HG02840 (cell line): ENCODE results near the gene ELFN2.

Experiments used
- ATAC-seq: cut with Tn5 transposase; IDR thresholded peaks from one replicate; pipeline ENCODE4 v1.9.1; 2021; ENCODE audit warnings: mild to moderate bottlenecking, moderate library complexity, moderate number of reproducible peaks; ENCODE audit not compliant: unreplicated experiment, low FRiP score

Gene ELFN2

DNA sequence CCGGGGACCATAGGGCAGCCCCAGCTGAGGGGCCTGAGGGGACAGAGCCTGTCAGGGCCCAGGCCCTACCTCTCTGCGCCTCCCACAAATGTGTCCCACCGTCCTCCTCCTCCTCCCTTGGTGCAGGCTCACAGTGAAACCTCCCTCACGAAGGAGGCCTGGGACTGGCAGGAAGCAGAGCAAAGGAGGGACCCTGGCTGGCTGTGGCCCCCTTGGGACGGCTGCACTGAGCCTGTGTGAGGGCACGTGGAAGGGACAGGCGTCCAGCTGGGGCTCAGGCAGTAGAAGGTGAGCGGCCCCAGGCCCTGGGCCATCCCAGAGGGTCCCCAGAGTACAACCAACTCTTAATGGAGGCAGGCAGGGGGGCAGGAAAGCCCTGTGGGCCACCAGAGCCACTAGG, 60.7 kb downstream of the ELFN2 start:
- no peak for ATAC-seq

- ATAC-seq: no peak
Observed at GRCh38 chr22:37365950-37366349, 61.3 kb downstream of the ELFN2 start.

GRCh38 chr22:37363261-37363992, 63.9 kb downstream of the ELFN2 start:
- no peak for ATAC-seq

DNA sequence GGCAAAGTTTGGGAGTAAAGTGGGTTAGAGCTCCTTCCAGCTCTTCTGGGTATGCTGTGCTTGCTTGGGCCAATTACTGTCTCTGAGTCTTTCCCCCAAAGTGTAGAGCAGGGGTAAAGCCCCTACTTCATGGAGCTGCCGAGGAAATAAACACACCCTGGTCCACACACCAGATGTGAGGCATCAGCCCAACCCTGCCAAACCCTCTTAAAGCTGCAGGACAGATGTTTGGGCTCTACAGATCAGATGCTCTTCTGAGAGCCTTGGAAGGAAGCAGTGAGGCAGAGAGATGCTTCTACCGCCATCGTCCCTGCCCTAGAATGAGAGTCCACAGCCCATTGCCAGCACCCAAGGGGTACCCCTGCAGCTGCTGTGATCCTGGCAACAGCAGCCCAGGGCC, 64.7 kb downstream of the ELFN2 start:
- no peak for ATAC-seq

- ATAC-seq: no peak
Observed at GRCh38 chr22:37358917-37359316, 68.4 kb downstream of the ELFN2 start.

DNA sequence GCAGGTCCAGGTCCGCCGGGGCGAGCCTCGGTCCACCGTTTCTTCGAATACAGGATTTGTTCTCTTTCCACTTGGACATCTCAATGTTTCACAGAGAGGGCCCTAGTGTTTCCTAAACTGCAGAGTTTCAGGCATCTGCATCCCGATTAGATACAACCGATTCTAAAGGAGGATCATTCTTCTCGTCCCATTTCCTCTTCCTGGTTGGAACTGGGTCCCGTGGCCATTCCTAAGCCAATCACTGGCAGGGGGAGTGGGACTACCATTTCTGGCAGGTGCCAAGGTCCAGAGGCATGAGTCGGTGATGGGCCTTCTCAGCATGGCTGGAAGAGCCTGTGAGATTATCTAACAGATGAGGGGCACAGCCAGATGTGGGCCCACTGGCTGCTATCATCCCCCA, 68.9 kb downstream of the ELFN2 start:
- ATAC-seq: no peak

DNA sequence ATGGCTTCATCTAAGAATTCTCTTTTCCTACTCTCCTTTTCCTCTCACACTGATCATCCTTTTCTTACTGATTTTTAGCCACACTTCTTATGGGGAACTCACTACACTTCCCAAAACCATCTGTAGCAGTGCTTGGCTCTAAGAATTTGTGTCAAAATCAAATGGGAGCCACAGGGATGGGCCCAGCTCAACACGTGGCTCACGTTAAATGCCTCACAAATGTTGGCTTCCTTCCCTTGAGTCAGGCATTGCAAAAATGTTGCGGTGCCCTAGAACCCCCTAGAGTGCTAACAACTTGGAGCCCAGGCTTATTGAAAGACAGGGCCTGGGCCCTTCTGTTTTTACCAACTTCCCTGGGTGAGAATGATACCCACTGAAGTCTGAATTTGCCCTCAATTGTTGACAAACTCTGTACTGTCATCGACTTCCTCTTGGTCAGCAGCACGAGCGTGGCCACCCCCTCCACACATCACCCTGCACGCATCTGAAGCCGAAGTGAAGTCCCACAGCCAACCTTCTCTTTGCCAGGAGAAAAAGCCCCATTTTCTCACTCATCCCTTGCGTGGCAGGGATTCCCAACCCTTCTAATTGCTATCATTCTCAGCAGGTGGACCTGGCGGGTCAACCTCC, 69.7 kb downstream of the ELFN2 start:
- no peak for ATAC-seq

- ATAC-seq: no peak
Observed at GRCh38 chr22:37356922-37357321, 70.4 kb downstream of the ELFN2 start.

GRCh38 chr22:37355174-37355573, 72.1 kb downstream of the ELFN2 start:
- no peak for ATAC-seq

GRCh38 chr22:37354670-37355069, 72.6 kb downstream of the ELFN2 start:
- no peak for ATAC-seq

GRCh38 chr22:37354261-37354660, 73.0 kb downstream of the ELFN2 start:
- ATAC-seq: no peak

- ATAC-seq: no peak
Observed at GRCh38 chr22:37353839-37354238, 73.4 kb downstream of the ELFN2 start.

DNA sequence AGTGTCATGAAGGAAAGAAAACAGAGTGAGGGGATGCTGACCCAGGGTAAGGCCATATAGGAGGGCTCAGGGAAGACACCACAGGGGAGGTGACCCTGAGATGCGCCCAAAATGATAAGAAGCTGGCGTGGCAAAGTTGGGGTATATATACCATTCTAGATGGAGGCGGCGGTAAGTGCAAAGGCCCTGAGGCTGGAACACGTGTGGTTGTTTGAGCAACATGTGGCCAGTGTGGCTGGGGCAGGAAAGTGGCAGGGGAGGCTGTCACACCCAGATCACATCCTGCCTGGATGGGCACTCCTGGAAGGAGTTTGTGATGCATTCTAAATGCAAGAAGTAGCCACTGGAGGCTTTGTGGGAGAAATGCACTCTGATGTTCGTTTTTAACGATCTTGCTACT, 74.8 kb downstream of the ELFN2 start:
- ATAC-seq: no peak

DNA sequence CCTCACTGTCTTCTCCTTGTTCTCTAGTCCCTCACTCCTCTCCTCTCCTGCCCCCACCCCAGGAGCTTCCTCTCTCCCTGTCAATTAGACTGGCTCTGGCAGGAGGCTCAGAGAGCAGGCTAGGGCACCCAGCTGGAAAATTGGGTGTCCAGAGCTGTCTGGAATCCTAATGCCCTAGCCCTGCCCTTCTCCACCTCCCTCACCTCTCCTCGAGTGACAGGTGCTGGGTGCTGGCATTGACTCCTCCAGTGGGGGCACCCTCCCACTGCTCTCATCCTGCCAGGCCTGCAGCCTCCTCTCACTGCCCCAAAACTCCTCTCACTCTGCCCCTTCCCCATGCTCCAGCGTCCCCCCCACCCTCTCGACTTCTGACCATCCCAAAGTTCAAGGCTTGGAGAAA, 76.0 kb downstream of the ELFN2 start:
- ATAC-seq: no peak

DNA sequence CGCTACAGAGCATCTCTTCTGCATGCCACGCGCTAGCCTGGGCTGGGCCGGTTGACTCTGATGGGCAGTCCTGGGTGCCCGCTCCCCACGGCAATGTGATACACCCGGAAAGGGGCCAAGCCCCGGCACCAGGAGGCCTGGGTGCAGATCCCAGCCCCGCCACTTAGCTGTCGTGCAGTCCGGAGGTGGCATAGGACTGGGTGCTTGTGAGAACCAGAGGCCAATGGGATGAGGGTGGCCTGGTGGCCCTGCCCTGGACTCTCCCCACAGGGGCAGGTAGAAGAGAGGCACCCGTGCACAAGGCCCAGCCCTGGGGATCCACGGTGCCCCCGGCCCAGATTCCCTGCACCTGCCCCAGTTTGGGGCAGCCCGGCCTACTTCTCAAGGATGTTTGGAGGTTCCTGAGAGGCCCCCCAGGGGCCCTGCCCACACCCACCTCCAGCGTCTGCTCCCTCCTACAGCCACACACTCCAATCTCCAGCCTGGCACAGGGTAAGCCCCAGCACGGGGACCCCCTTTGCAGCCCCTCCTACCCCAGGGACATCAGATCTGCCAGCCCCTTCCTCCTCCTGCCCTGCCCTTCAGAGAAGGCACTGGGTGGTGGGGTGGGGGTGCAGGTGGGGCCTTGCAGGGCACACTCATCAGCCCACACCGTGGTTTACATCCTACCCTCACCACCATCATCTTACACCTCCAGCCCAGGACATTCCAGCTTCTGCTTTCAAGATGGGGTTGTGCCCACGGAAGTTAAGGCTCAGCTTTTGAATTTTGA, 78.0 kb downstream of the ELFN2 start:
- ATAC-seq: no peak

- ATAC-seq: no peak
Observed at GRCh38 chr22:37346505-37346895, 80.8 kb downstream of the ELFN2 start.

- no peak for ATAC-seq
Observed at GRCh38 chr22:37345863-37346504, 81.3 kb downstream of the ELFN2 start.

GRCh38 chr22:37344735-37345449, 82.4 kb downstream of the ELFN2 start:
- ATAC-seq: no peak

GRCh38 chr22:37343863-37344734, 83.2 kb downstream of the ELFN2 start:
- ATAC-seq: no peak

DNA sequence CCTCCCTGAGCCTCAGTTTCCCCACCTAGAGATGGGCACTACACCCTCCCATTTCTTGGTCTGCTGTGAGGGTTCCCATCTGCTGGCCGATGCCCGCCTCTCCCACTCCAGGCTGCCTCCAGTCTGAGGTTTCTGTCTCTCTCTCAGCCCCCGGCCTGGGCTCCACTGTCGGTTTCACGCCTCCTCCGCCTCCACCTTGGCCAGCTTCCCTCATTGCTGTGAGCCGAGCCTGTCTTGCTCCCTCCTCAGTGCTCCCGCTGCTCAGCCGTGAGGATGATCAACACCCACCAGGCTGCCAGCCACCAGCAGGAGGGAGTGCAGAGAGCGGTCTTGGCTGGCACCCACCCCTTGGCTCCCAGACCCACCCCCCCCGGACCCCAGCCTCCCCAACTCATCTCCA, 83.9 kb downstream of the ELFN2 start:
- no peak for ATAC-seq
